Keratinocyte (primary cell): ENCODE measurements around the gene RNF34.

ENCODE experiments used
- CTCF ChIP-seq, 3 experiments: IDR thresholded peaks in 1 of 3; conservative IDR thresholded peaks in 1 of 3; optimal IDR thresholded peaks in 1 of 3; 2 replicates in 2 of 3; 3 replicates in 1 of 3; pipeline versions ENCODE3 to v1.5.1; 2011; ENCODE audit warnings: low read length in 3 of 3, mild to moderate bottlenecking in 3 of 3, moderate library complexity in 2 of 3, control low read depth in 1 of 3, inconsistent platforms in 1 of 3; ENCODE audit not compliant: insufficient read depth in 2 of 3; ENCODE audit errors: extremely low read depth in 1 of 3
- EZH2 ChIP-seq: IDR thresholded peaks from one replicate; pipeline ENCODE4 v1.6.1; 2012; ENCODE audit warnings: inconsistent platforms, mild to moderate bottlenecking, low read length, moderate library complexity

- no peak for TF ChIP-seq CTCF (optimal IDR thresholded peaks at IDR 0.05 in 1 of 3, IDR thresholded peaks at IDR 0.05 in 1 of 3, conservative IDR thresholded peaks at IDR 0.05 in 1 of 3; ENCODE audit: extremely low read depth in 1 of 3, insufficient read depth in 2 of 3, low read length in 3 of 3)
- TF ChIP-seq EZH2 = no peak
These were observed 39.8 kb downstream of the RNF34 start for GRCh38 chr12:121439715-121440114.
